ENCODE data around the gene OR10G2. TPM values are rescaled to one million over a fixed set of nuclear protein-coding genes. Genes with fewer than 3 reads are reported as not detected.
"Not testable (repeated sequence)": the region's sequence is repeated elsewhere in the genome, so short reads cannot be mapped to it uniquely, and the experiment has no call there.

The OR10G2 gene
- total RNA-seq, 1 donor: not detected

DNA sequence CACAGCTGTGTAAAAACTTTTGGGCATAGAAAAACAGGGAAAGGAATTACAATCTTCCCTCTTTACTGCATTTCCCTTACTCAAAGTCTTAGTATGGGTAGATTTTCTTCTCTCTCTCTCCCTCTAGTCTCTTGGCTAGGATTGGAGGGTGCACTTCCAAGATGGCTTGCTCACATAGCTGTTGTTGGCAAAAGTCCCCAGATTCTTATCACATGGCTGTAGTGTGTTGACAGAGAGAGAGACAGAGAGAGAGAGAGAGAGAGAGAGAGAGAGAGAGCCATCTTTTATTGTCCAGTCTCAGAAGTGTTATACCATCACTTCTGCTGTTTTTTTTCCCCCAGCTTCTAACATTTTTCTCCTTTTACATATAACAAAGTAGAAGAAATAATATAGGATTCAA lies 12.6 kb upstream of the OR10G2 start:
- no peak for DNase-seq (ENCODE audit: insufficient read length, low spot score, missing footprints)
- TF ChIP-seq, protein P1, sequence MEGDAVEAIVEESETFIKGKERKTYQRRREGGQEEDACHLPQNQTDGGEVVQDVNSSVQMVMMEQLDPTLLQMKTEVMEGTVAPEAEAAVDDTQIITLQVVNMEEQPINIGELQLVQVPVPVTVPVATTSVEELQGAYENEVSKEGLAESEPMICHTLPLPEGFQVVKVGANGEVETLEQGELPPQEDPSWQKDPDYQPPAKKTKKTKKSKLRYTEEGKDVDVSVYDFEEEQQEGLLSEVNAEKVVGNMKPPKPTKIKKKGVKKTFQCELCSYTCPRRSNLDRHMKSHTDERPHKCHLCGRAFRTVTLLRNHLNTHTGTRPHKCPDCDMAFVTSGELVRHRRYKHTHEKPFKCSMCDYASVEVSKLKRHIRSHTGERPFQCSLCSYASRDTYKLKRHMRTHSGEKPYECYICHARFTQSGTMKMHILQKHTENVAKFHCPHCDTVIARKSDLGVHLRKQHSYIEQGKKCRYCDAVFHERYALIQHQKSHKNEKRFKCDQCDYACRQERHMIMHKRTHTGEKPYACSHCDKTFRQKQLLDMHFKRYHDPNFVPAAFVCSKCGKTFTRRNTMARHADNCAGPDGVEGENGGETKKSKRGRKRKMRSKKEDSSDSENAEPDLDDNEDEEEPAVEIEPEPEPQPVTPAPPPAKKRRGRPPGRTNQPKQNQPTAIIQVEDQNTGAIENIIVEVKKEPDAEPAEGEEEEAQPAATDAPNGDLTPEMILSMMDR (IDR thresholded peaks at IDR 0.05; ENCODE audit: extremely low read depth, low read depth, low read length): no peak

DNA sequence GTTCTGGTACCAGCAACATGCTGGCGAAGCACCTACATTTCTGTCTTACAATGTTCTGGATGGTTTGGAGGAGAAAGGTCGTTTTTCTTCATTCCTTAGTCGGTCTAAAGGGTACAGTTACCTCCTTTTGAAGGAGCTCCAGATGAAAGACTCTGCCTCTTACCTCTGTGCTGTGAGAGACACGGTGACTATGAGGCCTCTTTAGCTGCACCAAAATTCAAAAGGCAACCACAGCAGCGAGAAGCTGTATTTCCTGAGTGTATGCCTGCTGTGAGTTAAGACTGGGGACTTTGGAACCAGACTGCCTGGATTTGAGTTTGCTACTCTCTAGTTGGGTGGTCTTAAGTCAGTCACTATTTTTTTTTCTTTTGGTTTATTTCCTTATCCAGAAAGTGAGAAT lies 8.7 kb upstream of the OR10G2 start:
- no peak overlapping the region for H3K4me2 ChIP-seq (ENCODE audit: insufficient read depth, low read length)
- TF ChIP-seq, protein P1 (IDR thresholded peaks at IDR 0.05; ENCODE audit: extremely low read depth, low read depth, low read length): no peak
- H3K27me3 ChIP-seq (ENCODE audit: insufficient read depth, low read length): no peaks in the 10 kb centered on the region
- no peaks in the 10 kb centered on the region for H4K20me1 ChIP-seq (ENCODE audit: insufficient read depth, low read length)
- H3K4me3 ChIP-seq (ENCODE audit: insufficient read depth, low read length): no peak overlapping the region
- no peak overlapping the region for H3K27ac ChIP-seq (ENCODE audit: low read depth, low read length)
- H3K4me1 ChIP-seq (ENCODE audit: insufficient read depth, low read length): no peaks in the 10 kb centered on the region
- no peaks in the 10 kb centered on the region for H3K79me2 ChIP-seq (ENCODE audit: insufficient read depth, low read length)
- no peaks in the 10 kb centered on the region for H3K36me3 ChIP-seq (ENCODE audit: insufficient read depth, low read length)
- no peaks in the 10 kb centered on the region for H3K9me3 ChIP-seq (ENCODE audit: low read depth, low read length)
- no peak overlapping the region for H2AFZ ChIP-seq (ENCODE audit: low read length)
- DNase-seq (ENCODE audit: insufficient read length, low spot score, missing footprints): no peak

More for the DNA sequence above, 12.6 kb upstream of the OR10G2 start:
- Histone ChIP-seq H3K27me3 (ENCODE audit: insufficient read depth, low read length) (no peaks in the 10 kb centered on the region), H3K4me2 (ENCODE audit: insufficient read depth, low read length) (no peak overlapping the region), H3K27ac (ENCODE audit: low read depth, low read length) (no peak overlapping the region), H3K79me2 (ENCODE audit: insufficient read depth, low read length) (no peaks in the 10 kb centered on the region), H2AFZ (ENCODE audit: low read length) (no peak overlapping the region), H3K36me3 (ENCODE audit: insufficient read depth, low read length) (no peaks in the 10 kb centered on the region), H3K9me3 (ENCODE audit: low read depth, low read length) (no peaks in the 10 kb centered on the region), H4K20me1 (ENCODE audit: insufficient read depth, low read length) (no peaks in the 10 kb centered on the region), H3K4me1 (ENCODE audit: insufficient read depth, low read length) (no peaks in the 10 kb centered on the region), H3K4me3 (ENCODE audit: insufficient read depth, low read length) (no peak overlapping the region)

DNA sequence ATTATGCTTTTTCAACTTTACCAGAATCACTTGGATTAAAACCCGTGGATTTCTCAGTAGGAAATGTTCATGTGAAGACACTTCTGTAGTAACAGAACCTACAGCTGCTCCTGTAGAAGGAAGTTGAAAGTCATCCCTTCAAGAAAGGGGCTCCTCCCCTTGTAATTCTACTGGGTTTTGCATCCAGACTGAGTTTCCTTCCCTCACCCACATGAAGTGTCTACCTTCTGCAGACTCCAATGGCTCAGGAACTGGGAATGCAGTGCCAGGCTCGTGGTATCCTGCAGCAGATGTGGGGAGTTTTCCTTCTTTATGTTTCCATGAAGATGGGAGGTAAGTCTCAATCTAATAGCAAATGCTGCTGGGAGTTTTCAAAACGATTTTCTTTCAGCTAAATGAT lies 7.9 kb upstream of the OR10G2 start:
- no peaks in the 10 kb centered on the region for H3K27me3 ChIP-seq (ENCODE audit: insufficient read depth, low read length)
- DNase-seq (ENCODE audit: insufficient read length, low spot score, missing footprints): no peak
- TF ChIP-seq, protein P1 (IDR thresholded peaks at IDR 0.05; ENCODE audit: extremely low read depth, low read depth, low read length): no peak
- H3K79me2 ChIP-seq (ENCODE audit: insufficient read depth, low read length): no peaks in the 10 kb centered on the region
- no peak overlapping the region for H3K4me3 ChIP-seq (ENCODE audit: insufficient read depth, low read length)
- H2AFZ ChIP-seq (ENCODE audit: low read length): no peak overlapping the region
- H3K4me1 ChIP-seq (ENCODE audit: insufficient read depth, low read length): no peaks in the 10 kb centered on the region
- H3K27ac ChIP-seq (ENCODE audit: low read depth, low read length): no peak overlapping the region
- H3K4me2 ChIP-seq (ENCODE audit: insufficient read depth, low read length): no peak overlapping the region
- no peaks in the 10 kb centered on the region for H3K9me3 ChIP-seq (ENCODE audit: low read depth, low read length)
- no peaks in the 10 kb centered on the region for H3K36me3 ChIP-seq (ENCODE audit: insufficient read depth, low read length)
- H4K20me1 ChIP-seq (ENCODE audit: insufficient read depth, low read length): no peaks in the 10 kb centered on the region

GRCh38 chr14:21631084-21631483 lies 3.7 kb downstream of the OR10G2 start:
- no peaks in the 10 kb centered on the region for H3K9me3 ChIP-seq (ENCODE audit: low read depth, low read length)

DNA sequence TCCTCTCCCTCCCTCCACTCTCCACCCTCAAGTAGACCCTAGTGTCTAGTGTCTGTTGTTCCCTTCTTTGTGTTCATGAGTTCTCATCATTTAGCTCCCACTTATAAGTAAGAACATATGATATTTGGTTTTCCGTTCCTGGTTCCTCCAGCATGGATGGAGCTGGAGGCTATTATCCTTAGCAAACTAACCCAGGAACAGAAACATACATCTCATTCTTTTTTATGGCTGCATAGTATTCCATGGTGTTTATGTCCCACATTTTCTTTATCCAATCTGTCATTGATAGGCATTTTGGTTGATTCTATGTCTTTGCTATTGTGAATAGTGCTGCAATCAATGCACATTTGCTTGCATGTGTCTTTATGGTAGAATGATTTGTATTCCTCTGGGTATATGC lies 4.2 kb downstream of the OR10G2 start:
- not testable (repeated sequence) for H3K4me3 ChIP-seq (ENCODE audit: insufficient read depth, low read length); H3K27me3 ChIP-seq (ENCODE audit: insufficient read depth, low read length); DNase-seq (ENCODE audit: insufficient read length, low spot score, missing footprints); H3K4me1 ChIP-seq (ENCODE audit: insufficient read depth, low read length); H3K36me3 ChIP-seq (ENCODE audit: insufficient read depth, low read length); H3K4me2 ChIP-seq (ENCODE audit: insufficient read depth, low read length); H2AFZ ChIP-seq (ENCODE audit: low read length); H3K9me3 ChIP-seq (ENCODE audit: low read depth, low read length); H4K20me1 ChIP-seq (ENCODE audit: insufficient read depth, low read length); H3K79me2 ChIP-seq (ENCODE audit: insufficient read depth, low read length); H3K27ac ChIP-seq (ENCODE audit: low read depth, low read length)

More at GRCh38 chr14:21631084-21631483, 3.7 kb downstream of the OR10G2 start:
- H3K27ac ChIP-seq (ENCODE audit: low read depth, low read length): no peak overlapping the region
- H3K36me3 ChIP-seq (ENCODE audit: insufficient read depth, low read length): no peaks in the 10 kb centered on the region
- H3K4me1 ChIP-seq (ENCODE audit: insufficient read depth, low read length): no peaks in the 10 kb centered on the region
- no peak overlapping the region for H2AFZ ChIP-seq (ENCODE audit: low read length)
- no peak overlapping the region for H3K4me3 ChIP-seq (ENCODE audit: insufficient read depth, low read length)
- DNase-seq (ENCODE audit: insufficient read length, low spot score, missing footprints): no peak
- H3K27me3 ChIP-seq (ENCODE audit: insufficient read depth, low read length): no peaks in the 10 kb centered on the region
- no peaks in the 10 kb centered on the region for H3K79me2 ChIP-seq (ENCODE audit: insufficient read depth, low read length)
- H3K4me2 ChIP-seq (ENCODE audit: insufficient read depth, low read length): no peak overlapping the region
- TF ChIP-seq, protein P1 (IDR thresholded peaks at IDR 0.05; ENCODE audit: extremely low read depth, low read depth, low read length): no peak
- H4K20me1 ChIP-seq (ENCODE audit: insufficient read depth, low read length): no peaks in the 10 kb centered on the region
